Smooth muscle cell (in vitro differentiated cells): Measurements from ENCODE around the gene TTC28. TPM values are rescaled to one million over a fixed set of nuclear protein-coding genes. Genes with fewer than 3 reads are reported as not detected.

Experiments used
- DNase-seq: peaks from one replicate; lab custom pipeline; 2025; ENCODE audit not compliant: unreplicated experiment; lab: John Stamatoyannopoulos, UW
- H2AFZ ChIP-seq: fragments of 200-600 bp; sonication (generic); 2 replicates; pipeline ENCODE4 v1.6.0; 2016; ENCODE audit warnings: antibody characterized with exemption, low read depth, mild to moderate bottlenecking
- H3F3A ChIP-seq: fragments of 200-600 bp; sonication (generic); 2 replicates; pipeline ENCODE4 v1.6.0; 2017; ENCODE audit warnings: antibody characterized with exemption, low read depth
- H3K27ac ChIP-seq: fragments of 200-600 bp; sonication (generic); 2 replicates; pipeline ENCODE4 v1.5.1; 2016; ENCODE audit warnings: low read depth, mild to moderate bottlenecking
- H3K27me3 ChIP-seq: fragments of 200-600 bp; sonication (generic); 2 replicates; pipeline ENCODE4 v1.6.1; 2016; ENCODE audit warnings: low read depth, mild to moderate bottlenecking
- H3K36me3 ChIP-seq: fragments of 200-600 bp; sonication (generic); 2 replicates; pipeline ENCODE4 v1.5.1; 2016; ENCODE audit warnings: low read depth
- H3K4me1 ChIP-seq: fragments of 200-600 bp; sonication (generic); 2 replicates; pipeline ENCODE4 v1.5.1; 2016; ENCODE audit warnings: low read depth
- H3K4me2 ChIP-seq: fragments of 200-600 bp; sonication (generic); 2 replicates; pipeline ENCODE4 v1.6.0; 2016; ENCODE audit warnings: mild to moderate bottlenecking
- H3K4me3 ChIP-seq: fragments of 200-600 bp; sonication (generic); 2 replicates; pipeline ENCODE4 v1.5.1; 2016; ENCODE audit warnings: mild to moderate bottlenecking
- H3K79me2 ChIP-seq: fragments of 200-600 bp; sonication (generic); 2 replicates; pipeline ENCODE4 v1.6.0; 2016; ENCODE audit warnings: low read depth, mild to moderate bottlenecking
- H3K9ac ChIP-seq: fragments of 200-600 bp; sonication (generic); 2 replicates; pipeline ENCODE4 v1.6.0; 2016; ENCODE audit warnings: low read depth
- H3K9me3 ChIP-seq: fragments of 200-600 bp; sonication (generic); replicated peaks from 2 replicates; pipeline ENCODE4 v1.5.1; 2016; ENCODE audit warnings: low read depth
- H4K20me1 ChIP-seq: fragments of 200-600 bp; sonication (generic); 2 replicates; pipeline ENCODE4 v1.6.0; 2016; ENCODE audit warnings: low read depth
- CTCF ChIP-seq: fragments of 200-600 bp; sonication (generic); IDR thresholded peaks from 2 replicates; pipeline ENCODE4 v1.5.1; 2017; ENCODE audit warnings: borderline replicate concordance, mild to moderate bottlenecking, antibody characterized with exemption; ENCODE audit not compliant: insufficient read depth, poor library complexity, severe bottlenecking
- WGBS: methylation state at CpG from one replicate; pipeline ENCODE4 v1.1.7; 2016; ENCODE audit warnings: low lambda C conversion rate; 5-methylcytosine and 5-hydroxymethylcytosine counted together
- polyA plus RNA-seq: library from polyadenylated mRNA; unstranded; fragments of >200 nt; fragmentation: Nextera tagmentation; extraction: Ambion mirVana; gene quantifications from 2 replicates; pipeline ENCODE4 v1.2.1, GENCODE V29; 2016
- total RNA-seq: library from RNA; depleted of rRNA; stranded (reverse); fragments of >200 nt; gene quantifications from 2 replicates; pipeline ENCODE4 v1.2.3, GENCODE V29; 2014

TTC28 gene
- total and polyA plus RNA-seq, 2 experiments from 2014 or later: 6.3 to 17.9 TPM

- Histone ChIP-seq H2AFZ (no peak overlapping the region), H3F3A (no peaks in the 10 kb centered on the region), H3K4me2 (no peak overlapping the region), H3K27ac (no peak overlapping the region), H3K36me3 (no peaks in the 10 kb centered on the region), H3K9me3 (no peaks in the 10 kb centered on the region), H3K4me1 (no peaks in the 10 kb centered on the region), H3K4me3 (no peak overlapping the region), H3K27me3 (no peaks in the 10 kb centered on the region), H3K79me2 (no peaks in the 10 kb centered on the region), H4K20me1 (no peaks in the 10 kb centered on the region), H3K9ac (no peak overlapping the region)
- no peak for DNase-seq
- no peak for TF ChIP-seq CTCF
Observed at GRCh38 chr22:28155808-28156207, 523.8 kb downstream of the TTC28 start.

- H3K4me3 ChIP-seq: no peak overlapping the region
- no peaks in the 10 kb centered on the region for H3K9me3 ChIP-seq
- H3F3A ChIP-seq: no peaks in the 10 kb centered on the region
- H3K79me2 ChIP-seq: no peaks in the 10 kb centered on the region
- H3K4me2 ChIP-seq: no peak overlapping the region
- no peak overlapping the region for H2AFZ ChIP-seq
- H3K27me3 ChIP-seq: no peaks in the 10 kb centered on the region
- WGBS: 94% methylated on average over 2 of the region's 2 CpGs
- H3K27ac ChIP-seq: no peak overlapping the region
- no peaks in the 10 kb centered on the region for H3K36me3 ChIP-seq
- H3K9ac ChIP-seq: no peak overlapping the region
- H3K4me1 ChIP-seq: no peaks in the 10 kb centered on the region
- no peak for TF ChIP-seq CTCF
- DNase-seq: no peak
- no peaks in the 10 kb centered on the region for H4K20me1 ChIP-seq
Observed at GRCh38 chr22:28154861-28155260, 524.8 kb downstream of the TTC28 start.

- 82% methylated on average over 4 of the region's 4 CpGs for WGBS
- no peaks in the 10 kb centered on the region for H3K27me3 ChIP-seq
- H3K27ac ChIP-seq: no peak overlapping the region
- no peak overlapping the region for H3K4me3 ChIP-seq
- no peaks in the 10 kb centered on the region for H3F3A ChIP-seq
- H3K36me3 ChIP-seq: no peaks in the 10 kb centered on the region
- no peak for TF ChIP-seq CTCF
- no peak overlapping the region for H2AFZ ChIP-seq
- DNase-seq: no peak
- no peaks in the 10 kb centered on the region for H4K20me1 ChIP-seq
- no peaks in the 10 kb centered on the region for H3K4me1 ChIP-seq
- H3K9me3 ChIP-seq: no peaks in the 10 kb centered on the region
- H3K4me2 ChIP-seq: no peak overlapping the region
- no peaks in the 10 kb centered on the region for H3K79me2 ChIP-seq
- no peak overlapping the region for H3K9ac ChIP-seq
Observed at GRCh38 chr22:28151151-28151816, 528.4 kb downstream of the TTC28 start.

GRCh38 chr22:28148816-28149465 is 530.7 kb downstream of the TTC28 start:
- no peaks in the 10 kb centered on the region for H3K4me1 ChIP-seq
- no peaks in the 10 kb centered on the region for H3K9me3 ChIP-seq
- H3K27me3 ChIP-seq: no peaks in the 10 kb centered on the region
- no peak for TF ChIP-seq CTCF
- no peak overlapping the region for H3K9ac ChIP-seq
- no peaks in the 10 kb centered on the region for H3K36me3 ChIP-seq
- H3K4me3 ChIP-seq: no peak overlapping the region
- H3K4me2 ChIP-seq: no peak overlapping the region
- H3K79me2 ChIP-seq: no peaks in the 10 kb centered on the region
- no peaks in the 10 kb centered on the region for H3F3A ChIP-seq
- WGBS: 88% methylated on average over 6 of the region's 6 CpGs
- no peak overlapping the region for H2AFZ ChIP-seq
- no peaks in the 10 kb centered on the region for H4K20me1 ChIP-seq
- H3K27ac ChIP-seq: no peak overlapping the region
- DNase-seq: no peak
